ENCODE data around the gene PPIE. TPM values are rescaled to one million over a fixed set of nuclear protein-coding genes. Genes with fewer than 3 reads are reported as not detected.

PPIE gene
- total RNA-seq, 2 experiments from 2014 or later, result 54.5 to 71.9 TPM

GRCh38 chr1:39711104-39711965, 27.3 kb upstream of the PPIE start:
- no peak for TF ChIP-seq EZH2phosphoT487 (IDR thresholded peaks at IDR 0.05; ENCODE audit: borderline replicate concordance, low read depth, low read length)
- TF ChIP-seq CTCF (conservative IDR thresholded peaks at IDR 0.05; ENCODE audit: low read length), result 0 out of 2 replicates have a peak, but pooled peaks have one; percentile 14
- Histone ChIP-seq H3K27ac (ENCODE audit: low read depth, low read length, poor library complexity, severe bottlenecking) (no peak overlapping the region), H3K79me2 (ENCODE audit: insufficient read depth, low read depth, low read length) (no peaks in the 10 kb centered on the region), H4K20me1 (ENCODE audit: insufficient read depth, low read length) (no peaks in the 10 kb centered on the region), H3K4me2 (ENCODE audit: low read length) (no peak overlapping the region), H3K9me2 (ENCODE audit: insufficient read depth, low read length) (no peaks in the 10 kb centered on the region), H2AFZ (ENCODE audit: low read length) (no peak overlapping the region), H3K36me3 (ENCODE audit: insufficient read depth, low read length) (no peaks in the 10 kb centered on the region), H3K9me3 (ENCODE audit: low read length) (no peaks in the 10 kb centered on the region), H3K4me1 (ENCODE audit: insufficient read depth, low read length, poor library complexity, severe bottlenecking) (no peaks in the 10 kb centered on the region), H3K4me3 (ENCODE audit: low read depth, low read length, poor library complexity, severe bottlenecking) (no peak overlapping the region)
- POLR2A ChIA-PET, result no interaction called here
- intact Hi-C loops (cut with micrococcal nuclease; ENCODE audit: unreplicated experiment), result no loop called here
- CTCF ChIA-PET (ENCODE audit: unreplicated experiment), result no interaction called here
- no TSS peak for BruUV-seq (replicated peaks)
- no peak for DNase-seq (ENCODE audit: low spot score)

GRCh38 chr1:39711966-39712340, 26.7 kb upstream of the PPIE start:
- Histone ChIP-seq H3K27ac (ENCODE audit: low read depth, low read length, poor library complexity, severe bottlenecking) (no peak overlapping the region), H3K36me3 (ENCODE audit: insufficient read depth, low read length) (no peaks in the 10 kb centered on the region), H3K4me3 (ENCODE audit: low read depth, low read length, poor library complexity, severe bottlenecking) (no peak overlapping the region), H4K20me1 (ENCODE audit: insufficient read depth, low read length) (no peaks in the 10 kb centered on the region), H3K9me3 (ENCODE audit: low read length) (no peaks in the 10 kb centered on the region), H2AFZ (ENCODE audit: low read length) (no peak overlapping the region), H3K79me2 (ENCODE audit: insufficient read depth, low read depth, low read length) (no peaks in the 10 kb centered on the region), H3K4me1 (ENCODE audit: insufficient read depth, low read length, poor library complexity, severe bottlenecking) (no peaks in the 10 kb centered on the region), H3K4me2 (ENCODE audit: low read length) (no peak overlapping the region), H3K9me2 (ENCODE audit: insufficient read depth, low read length) (no peaks in the 10 kb centered on the region)
- no TSS peak for BruUV-seq (replicated peaks)
- CTCF ChIA-PET (ENCODE audit: unreplicated experiment), result no interaction called here
- POLR2A ChIA-PET, result interaction anchor here (0.7 kb wide), 1 partner anchor 22 kb away, joined by 3 read pairs; no protein-coding TSS in a partner anchor
- TF ChIP-seq CTCF (conservative IDR thresholded peaks at IDR 0.05; ENCODE audit: low read length) (no peak), EZH2phosphoT487 (IDR thresholded peaks at IDR 0.05; ENCODE audit: borderline replicate concordance, low read depth, low read length) (no peak)
- intact Hi-C loops (cut with micrococcal nuclease; ENCODE audit: unreplicated experiment), result no loop called here
- DNase-seq (ENCODE audit: low spot score), result no peak

- Histone ChIP-seq H3K9me2 (ENCODE audit: insufficient read depth, low read length) (no peaks in the 10 kb centered on the region), H2AFZ (ENCODE audit: low read length) (no peak overlapping the region), H3K79me2 (ENCODE audit: insufficient read depth, low read depth, low read length) (no peaks in the 10 kb centered on the region), H3K36me3 (ENCODE audit: insufficient read depth, low read length) (no peaks in the 10 kb centered on the region), H3K4me1 (ENCODE audit: insufficient read depth, low read length, poor library complexity, severe bottlenecking) (no peaks in the 10 kb centered on the region), H3K27ac (ENCODE audit: low read depth, low read length, poor library complexity, severe bottlenecking) (no peak overlapping the region), H4K20me1 (ENCODE audit: insufficient read depth, low read length) (no peaks in the 10 kb centered on the region), H3K4me2 (ENCODE audit: low read length) (no peak overlapping the region), H3K9me3 (ENCODE audit: low read length) (no peaks in the 10 kb centered on the region), H3K4me3 (ENCODE audit: low read depth, low read length, poor library complexity, severe bottlenecking) (no peak overlapping the region)
- TF ChIP-seq CTCF (conservative IDR thresholded peaks at IDR 0.05; ENCODE audit: low read length) (no peak), EZH2phosphoT487 (IDR thresholded peaks at IDR 0.05; ENCODE audit: borderline replicate concordance, low read depth, low read length) (no peak)
- intact Hi-C loops (cut with micrococcal nuclease; ENCODE audit: unreplicated experiment), result no loop called here
- BruUV-seq (replicated peaks), result no TSS peak
- ChIA-PET POLR2A (interaction anchor here (0.6 kb wide), 1 partner anchor 102 kb away, joined by 3 read pairs; no protein-coding TSS in a partner anchor), CTCF (ENCODE audit: unreplicated experiment) (no interaction called here)
- no peak for DNase-seq (ENCODE audit: low spot score)
These were observed 25.1 kb upstream of the PPIE start for GRCh38 chr1:39713557-39713956.
